Gastrocnemius medialis (tissue), 4 donors: ENCODE results near the gene DNAJB11. TPM values are rescaled to one million over a fixed set of nuclear protein-coding genes. Genes with fewer than 3 reads are reported as not detected.

ENCODE experiments used
- ATAC-seq, 2 donors: fragments of 150-250 bp; one replicate each; pipeline ENCODE4 v1.9.1; 2016
- DNase-seq, 2 donors: peaks; one replicate each; pipeline ENCODE4 v3.0.0-alpha.2; 2019
- H3K27ac ChIP-seq, 4 donors: fragments of 200-600 bp; sonication (generic); 1 replicate in 1 of 4; 2 replicates in 3 of 4; pipeline ENCODE4 v1.5.1; 2016 to 2018; ENCODE audit warnings: mild to moderate bottlenecking in 2 of 4, moderate library complexity in 1 of 4
- H3K27me3 ChIP-seq, 3 donors: fragments of 200-600 bp; sonication (generic) in 2 of 3; 1 replicate in 1 of 3; 2 replicates in 2 of 3; pipeline versions ENCODE4 v1.5.1 to v1.6.0; 2016 to 2019; ENCODE audit warnings: mild to moderate bottlenecking in 1 of 3, moderate library complexity in 1 of 3
- H3K36me3 ChIP-seq, 2 donors: fragments of 200-600 bp; sonication (generic) in 1 of 2; one replicate each; pipeline ENCODE4 v1.5.1; 2017 to 2018
- H3K4me1 ChIP-seq, 2 donors: fragments of 200-600 bp; sonication (generic) in 1 of 2; one replicate each; pipeline ENCODE4 v1.5.1; 2016 to 2017; ENCODE audit warnings: mild to moderate bottlenecking in 2 of 2
- H3K4me3 ChIP-seq, 4 donors: fragments of 200-600 bp; sonication (generic) in 3 of 4; 1 replicate in 1 of 4; 2 replicates in 3 of 4; pipeline ENCODE4 v1.5.1; 2016 to 2019; ENCODE audit warnings: mild to moderate bottlenecking in 2 of 4
- H3K9me3 ChIP-seq, 3 donors: fragments of 200-600 bp; sonication (generic) in 2 of 3; 1 replicate in 1 of 3; 2 replicates in 2 of 3; pipeline ENCODE4 v1.5.1; 2016 to 2019
- CTCF ChIP-seq, 5 experiments: fragments of 450-650 bp in 3 of 5; fragments of 200-600 bp in 2 of 5; sonication (generic) in 2 of 5; IDR thresholded peaks in 4 of 5; conservative IDR thresholded peaks in 1 of 5; 1 replicate in 4 of 5; 2 replicates in 1 of 5; pipeline ENCODE4 v1.5.1; 2016 to 2019; ENCODE audit warnings: antibody characterized with exemption in 5 of 5, mild to moderate bottlenecking in 3 of 5, moderate library complexity in 3 of 5
- POLR2A ChIP-seq, 2 donors: fragments of 450-650 bp; IDR thresholded peaks; one replicate each; pipeline ENCODE4 v1.6.1; 2017; ENCODE audit warnings: antibody characterized with exemption in 2 of 2, mild to moderate bottlenecking in 2 of 2, moderate library complexity in 2 of 2
- in situ Hi-C, 4 donors: fragments of 200-750 bp; cut with MboI; loops; one replicate each; pipeline versions ENCODE4 v1.15.0 to v1.8.0; 2017; ENCODE audit warnings: low sequenced_read_pairs in 4 of 4
- intact Hi-C: fragments of 100-400 bp; cut with DNase I; formaldehyde crosslinking; loops from one replicate; pipeline ENCODE4 v1.15.1; 2023; ENCODE audit warnings: low total_unique reads
- total RNA-seq, 4 donors: library from RNA; depleted of rRNA; stranded (reverse); fragments of >200 nt; gene quantifications; one replicate each; pipeline versions ENCODE4 v1.1.0 to v1.2.3, GENCODE V29; 2016

The DNAJB11 gene
- total RNA-seq, 4 donors from 2014 or later: 15.1 to 24.7 (median 23.0) TPM

GRCh38 chr3:186613637-186614265, 43.2 kb downstream of the DNAJB11 start:
- Histone ChIP-seq H3K9me3 (no peaks in the 10 kb centered on the region), H3K4me1 (peaks cover 0 to 6% of the 10 kb centered on the region in 2 donors), H3K27ac (no peak overlapping the region), H3K36me3 (no peaks in the 10 kb centered on the region), H3K27me3 (peaks cover 6 to 15% (median 12%) of the 10 kb centered on the region in 3 donors), H3K4me3 (no peak overlapping the region)
- no peak for ATAC-seq
- TF ChIP-seq CTCF (IDR thresholded peaks at IDR 0.05 in 4 of 5, conservative IDR thresholded peaks at IDR 0.05 in 1 of 5) (no peak), POLR2A (IDR thresholded peaks at IDR 0.05) (no peak)
- intact Hi-C loops: loop anchor here (2.0 to 10.0 kb wide), 2 partner anchors 207 to 551 kb away; no protein-coding TSS in a partner anchor
- in situ Hi-C loops: loop anchor here (5.0 to 25.0 kb wide), 3 partner anchors 201 to 549 kb away; no protein-coding TSS in a partner anchor
- no peak for DNase-seq

GRCh38 chr3:186614266-186614596, 43.7 kb downstream of the DNAJB11 start:
- H3K4me1 ChIP-seq: peaks cover 0 to 6% of the 10 kb centered on the region in 2 donors
- no peaks in the 10 kb centered on the region for H3K9me3 ChIP-seq
- intact Hi-C loops: loop anchor here (2.0 to 10.0 kb wide), 2 partner anchors 207 to 551 kb away; no protein-coding TSS in a partner anchor
- H3K27me3 ChIP-seq: peaks cover 10 to 15% (median 14%) of the 10 kb centered on the region in 3 donors
- ATAC-seq (no peak), DNase-seq (no peak)
- H3K36me3 ChIP-seq: no peaks in the 10 kb centered on the region
- H3K4me3 ChIP-seq: no peak overlapping the region
- no peak overlapping the region for H3K27ac ChIP-seq
- in situ Hi-C loops: loop anchor here (5.0 to 25.0 kb wide), 3 partner anchors 201 to 548 kb away; no protein-coding TSS in a partner anchor
- TF ChIP-seq POLR2A (IDR thresholded peaks at IDR 0.05): no peak
- no peak for TF ChIP-seq CTCF (IDR thresholded peaks at IDR 0.05 in 4 of 5, conservative IDR thresholded peaks at IDR 0.05 in 1 of 5)

- H3K9me3 ChIP-seq: no peaks in the 10 kb centered on the region
- intact Hi-C loops (loop anchor here (2.0 to 10.0 kb wide), 3 partner anchors 206 to 633 kb away; no protein-coding TSS in a partner anchor), in situ Hi-C loops (loop anchor here (5.0 to 25.0 kb wide), 4 partner anchors 200 to 547 kb away; no protein-coding TSS in a partner anchor)
- TF ChIP-seq CTCF (IDR thresholded peaks at IDR 0.05 in 4 of 5, conservative IDR thresholded peaks at IDR 0.05 in 1 of 5) (peak; percentile 78 to 97 (median 80)), POLR2A (IDR thresholded peaks at IDR 0.05) (no peak)
- peak in 1 of 2 donors; percentile 83 for ATAC-seq
- no peaks in the 10 kb centered on the region for H3K36me3 ChIP-seq
- H3K4me3 ChIP-seq: no peak overlapping the region
- no peak overlapping the region for H3K27ac ChIP-seq
- H3K27me3 ChIP-seq: peaks cover 10 to 15% (median 14%) of the 10 kb centered on the region in 3 donors
- peaks cover 0 to 6% of the 10 kb centered on the region in 2 donors for H3K4me1 ChIP-seq
- DNase-seq: peak; percentile 26 to 41
These were observed 44.3 kb downstream of the DNAJB11 start for GRCh38 chr3:186614597-186615483.

- in situ Hi-C loops (loop anchor here (5.0 to 25.0 kb wide), 3 partner anchors 199 to 546 kb away; no protein-coding TSS in a partner anchor), intact Hi-C loops (loop anchor here (5.0 to 10.0 kb wide), 2 partner anchors 549 to 634 kb away; no protein-coding TSS in a partner anchor)
- peaks cover 0 to 6% of the 10 kb centered on the region in 2 donors for H3K4me1 ChIP-seq
- no peak for ATAC-seq
- no peak overlapping the region for H3K4me3 ChIP-seq
- H3K27ac ChIP-seq: no peak overlapping the region
- H3K9me3 ChIP-seq: no peaks in the 10 kb centered on the region
- TF ChIP-seq POLR2A (IDR thresholded peaks at IDR 0.05) (no peak), CTCF (IDR thresholded peaks at IDR 0.05 in 4 of 5, conservative IDR thresholded peaks at IDR 0.05 in 1 of 5) (no peak)
- DNase-seq: no peak
- H3K27me3 ChIP-seq: peaks cover 10 to 15% (median 14%) of the 10 kb centered on the region in 3 donors
- no peaks in the 10 kb centered on the region for H3K36me3 ChIP-seq
These were observed 45.7 kb downstream of the DNAJB11 start for GRCh38 chr3:186616299-186616617.
